ENCODE data around the gene NCAM2.

The NCAM2 gene

GRCh38 chr21:21210552-21210951, 212.3 kb downstream of the NCAM2 start:
- TF ChIP-seq CTCF (IDR thresholded peaks at IDR 0.05; ENCODE audit: insufficient read depth, low read depth, low read length, missing control alignments): no peak
- H3K4me3 ChIP-seq (ENCODE audit: low read length): no peak overlapping the region
- DNase-seq (ENCODE audit: low read depth): no peak

GRCh38 chr21:21213297-21213696, 215.1 kb downstream of the NCAM2 start:
- TF ChIP-seq CTCF (IDR thresholded peaks at IDR 0.05; ENCODE audit: insufficient read depth, low read depth, low read length, missing control alignments): no peak
- no peak for DNase-seq (ENCODE audit: low read depth)
- no peak overlapping the region for H3K4me3 ChIP-seq (ENCODE audit: low read length)

- H3K4me3 ChIP-seq (ENCODE audit: low read length): no peak overlapping the region
- TF ChIP-seq CTCF (IDR thresholded peaks at IDR 0.05; ENCODE audit: insufficient read depth, low read depth, low read length, missing control alignments): no peak
- DNase-seq (ENCODE audit: low read depth): no peak
These were observed 217.8 kb downstream of the NCAM2 start for GRCh38 chr21:21216047-21216446.

GRCh38 chr21:21226472-21226871, 228.3 kb downstream of the NCAM2 start:
- H3K4me3 ChIP-seq (ENCODE audit: low read length): no peak overlapping the region
- TF ChIP-seq CTCF (IDR thresholded peaks at IDR 0.05; ENCODE audit: insufficient read depth, low read depth, low read length, missing control alignments): no peak
- DNase-seq (ENCODE audit: low read depth): no peak

GRCh38 chr21:21230672-21231071, 232.5 kb downstream of the NCAM2 start:
- peak; percentile 1 for DNase-seq (ENCODE audit: low read depth)
- TF ChIP-seq CTCF (IDR thresholded peaks at IDR 0.05; ENCODE audit: insufficient read depth, low read depth, low read length, missing control alignments): no peak
- H3K4me3 ChIP-seq (ENCODE audit: low read length): no peak overlapping the region

GRCh38 chr21:21231913-21232312, 233.7 kb downstream of the NCAM2 start:
- no peak for TF ChIP-seq CTCF (IDR thresholded peaks at IDR 0.05; ENCODE audit: insufficient read depth, low read depth, low read length, missing control alignments)
- no peak overlapping the region for H3K4me3 ChIP-seq (ENCODE audit: low read length)
- DNase-seq (ENCODE audit: low read depth): no peak

- peak; percentile 1 for DNase-seq (ENCODE audit: low read depth)
- no peak overlapping the region for H3K4me3 ChIP-seq (ENCODE audit: low read length)
- no peak for TF ChIP-seq CTCF (IDR thresholded peaks at IDR 0.05; ENCODE audit: insufficient read depth, low read depth, low read length, missing control alignments)
These were observed 234.1 kb downstream of the NCAM2 start for GRCh38 chr21:21232320-21232719.
